HEK293 (cell line): ENCODE results near the gene CYP2E1.

Source experiments
- GLIS1 ChIP-seq: fragments of 450-650 bp; formaldehyde crosslinking; IDR thresholded peaks from 2 replicates; pipeline ENCODE4 v1.5.1; 2016; ENCODE audit warnings: missing biosample characterization, missing genetic modification characterization
- MYNN ChIP-seq: fragments of 450-650 bp; formaldehyde crosslinking; IDR thresholded peaks from 2 replicates; pipeline ENCODE4 v1.5.1; 2016; ENCODE audit warnings: missing biosample characterization, missing genetic modification characterization, borderline replicate concordance
- PRDM4 ChIP-seq: fragments of 450-650 bp; formaldehyde crosslinking; IDR thresholded peaks from 2 replicates; pipeline ENCODE4 v1.5.1; 2017; ENCODE audit warnings: missing biosample characterization, missing genetic modification characterization
- SP2 ChIP-seq: fragments of 450-650 bp; formaldehyde crosslinking; IDR thresholded peaks from 2 replicates; pipeline ENCODE4 v1.5.1; 2016; ENCODE audit warnings: missing biosample characterization, missing genetic modification characterization
- TSHZ1 ChIP-seq: fragments of 450-650 bp; formaldehyde crosslinking; IDR thresholded peaks from 2 replicates; pipeline ENCODE4 v1.5.1; 2016; ENCODE audit warnings: missing biosample characterization, missing genetic modification characterization, borderline replicate concordance
- ZBTB17 ChIP-seq: fragments of 450-650 bp; formaldehyde crosslinking; IDR thresholded peaks from 2 replicates; pipeline ENCODE4 v1.5.1; 2016; ENCODE audit warnings: missing biosample characterization, missing genetic modification characterization
- ZBTB48 ChIP-seq: fragments of 450-650 bp; formaldehyde crosslinking; IDR thresholded peaks from 2 replicates; pipeline ENCODE4 v1.5.1; 2016; ENCODE audit warnings: missing biosample characterization, missing genetic modification characterization
- ZNF146 ChIP-seq: fragments of 450-650 bp; formaldehyde crosslinking; IDR thresholded peaks from 2 replicates; pipeline ENCODE4 v1.5.1; 2016; ENCODE audit warnings: missing biosample characterization, missing genetic modification characterization
- ZNF148 ChIP-seq: fragments of 450-650 bp; formaldehyde crosslinking; IDR thresholded peaks from 2 replicates; pipeline ENCODE4 v1.5.0; 2017; ENCODE audit warnings: missing biosample characterization, missing genetic modification characterization, borderline replicate concordance
- ZNF155 ChIP-seq: fragments of 450-650 bp; formaldehyde crosslinking; IDR thresholded peaks from 2 replicates; pipeline ENCODE4 v1.5.1; 2016; ENCODE audit warnings: missing biosample characterization, missing genetic modification characterization
- ZNF18 ChIP-seq: fragments of 450-650 bp; formaldehyde crosslinking; IDR thresholded peaks from 2 replicates; pipeline ENCODE4 v1.5.1; 2016; ENCODE audit warnings: missing biosample characterization, missing genetic modification characterization
- ZNF223 ChIP-seq: fragments of 450-650 bp; formaldehyde crosslinking; IDR thresholded peaks from 2 replicates; pipeline ENCODE4 v1.5.1; 2016; ENCODE audit warnings: missing biosample characterization, missing genetic modification characterization
- ZNF350 ChIP-seq: fragments of 450-650 bp; formaldehyde crosslinking; IDR thresholded peaks from 2 replicates; pipeline ENCODE4 v1.5.0; 2017; ENCODE audit warnings: missing biosample characterization, mild to moderate bottlenecking, missing genetic modification characterization
- ZNF354C ChIP-seq: fragments of 450-650 bp; formaldehyde crosslinking; IDR thresholded peaks from 2 replicates; pipeline ENCODE4 v1.5.1; 2016; ENCODE audit warnings: missing biosample characterization, missing genetic modification characterization, low read depth, borderline replicate concordance
- ZNF416 ChIP-seq: fragments of 450-650 bp; formaldehyde crosslinking; IDR thresholded peaks from 2 replicates; pipeline ENCODE4 v1.5.1; 2016; ENCODE audit warnings: missing biosample characterization, missing genetic modification characterization
- ZNF423 ChIP-seq: fragments of 450-650 bp; formaldehyde crosslinking; IDR thresholded peaks from 2 replicates; pipeline ENCODE4 v1.5.1; 2016; ENCODE audit warnings: missing biosample characterization, missing genetic modification characterization
- ZNF433 ChIP-seq: fragments of 450-650 bp; formaldehyde crosslinking; IDR thresholded peaks from 2 replicates; pipeline ENCODE4 v1.5.1; 2016; ENCODE audit warnings: missing biosample characterization, missing genetic modification characterization, low read depth
- ZNF501 ChIP-seq: fragments of 450-650 bp; formaldehyde crosslinking; IDR thresholded peaks from 2 replicates; pipeline ENCODE4 v1.5.1; 2016; ENCODE audit warnings: missing biosample characterization, missing genetic modification characterization
- ZNF513 ChIP-seq: fragments of 450-650 bp; IDR thresholded peaks from 2 replicates; pipeline ENCODE4 v1.5.1; 2018; ENCODE audit warnings: missing biosample characterization, missing genetic modification characterization
- ZNF548 ChIP-seq: fragments of 450-650 bp; formaldehyde crosslinking; IDR thresholded peaks from 2 replicates; pipeline ENCODE4 v1.5.1; 2016; ENCODE audit warnings: missing biosample characterization, missing genetic modification characterization
- ZNF571 ChIP-seq: fragments of 450-650 bp; formaldehyde crosslinking; IDR thresholded peaks from 2 replicates; pipeline ENCODE4 v1.5.0; 2017; ENCODE audit warnings: missing biosample characterization, missing genetic modification characterization
- ZNF600 ChIP-seq: fragments of 450-650 bp; formaldehyde crosslinking; IDR thresholded peaks from 2 replicates; pipeline ENCODE4 v1.5.1; 2016; ENCODE audit warnings: missing biosample characterization, missing genetic modification characterization
- ZNF610 ChIP-seq: fragments of 450-650 bp; formaldehyde crosslinking; IDR thresholded peaks from 2 replicates; pipeline ENCODE4 v1.5.1; 2016; ENCODE audit warnings: missing biosample characterization, missing genetic modification characterization, borderline replicate concordance
- ZNF692 ChIP-seq: fragments of 450-650 bp; formaldehyde crosslinking; IDR thresholded peaks from 2 replicates; pipeline ENCODE4 v1.5.1; 2016; ENCODE audit warnings: missing biosample characterization, missing genetic modification characterization
- ZXDB ChIP-seq: fragments of 450-650 bp; formaldehyde crosslinking; IDR thresholded peaks from 2 replicates; pipeline ENCODE4 v1.5.1; 2016; ENCODE audit warnings: missing biosample characterization, missing genetic modification characterization

Gene CYP2E1

GRCh38 chr10:133520193-133520738, 6.9 kb upstream of the CYP2E1 start (continued):
- no peak for TF ChIP-seq TSHZ1 (tag by site-specific recombination)
- no peak for TF ChIP-seq ZNF155 (tag by site-specific recombination)
- TF ChIP-seq ZBTB17 (tag by site-specific recombination), result peak; percentile 72
- no peak for TF ChIP-seq ZNF148
- peak; percentile 99 for TF ChIP-seq ZNF600 (tag by site-specific recombination)
- TF ChIP-seq ZNF354C (tag by site-specific recombination), result no peak
- peak; percentile 73 for TF ChIP-seq GLIS1 (tag by site-specific recombination)
- TF ChIP-seq ZNF433 (tag by site-specific recombination), result no peak
- TF ChIP-seq ZNF692 (tag by site-specific recombination), result peak; percentile 73
- no peak for TF ChIP-seq ZNF18
- TF ChIP-seq ZNF146 (tag by site-specific recombination), result no peak
- TF ChIP-seq MYNN (tag by site-specific recombination), result no peak
- peak; percentile 54; the same call in 1 of the 2 replicates for TF ChIP-seq ZBTB48
- peak; percentile 90 for TF ChIP-seq ZNF423 (tag by site-specific recombination)
- peak; percentile 81; the same call in 1 of the 2 replicates for TF ChIP-seq ZNF610 (tag by site-specific recombination)
- no peak for TF ChIP-seq ZNF513 (tag by site-specific recombination)
- peak; percentile 37; the same call in 1 of the 2 replicates for TF ChIP-seq SP2 (tag by site-specific recombination)
- TF ChIP-seq ZNF571, result no peak
- TF ChIP-seq ZNF350 (tag by site-specific recombination), result no peak
- TF ChIP-seq ZNF416, result no peak
- peak; percentile 89 for TF ChIP-seq PRDM4
- TF ChIP-seq ZNF548 (tag by site-specific recombination), result peak; percentile 33; the same call in 1 of the 2 replicates
- peak; percentile 60; the same call in 1 of the 2 replicates for TF ChIP-seq ZNF223 (tag by site-specific recombination)
- TF ChIP-seq ZNF501 (tag by site-specific recombination), result peak; percentile 66; the same call in 1 of the 2 replicates
- TF ChIP-seq ZXDB, result peak; percentile 72; the same call in 1 of the 2 replicates
